G401 (cell line): Measurements from ENCODE around the gene RIMBP3B. TPM values are rescaled to one million over a fixed set of nuclear protein-coding genes. Genes with fewer than 3 reads are reported as not detected.
"Not testable (repeated sequence)": the region's sequence is repeated elsewhere in the genome, so short reads cannot be mapped to it uniquely, and the experiment has no call there.

Experiments
- DNase-seq: peaks from one replicate; pipeline ENCODE4 v3.0.0-alpha.2; 2015; ENCODE audit warnings: low spot score
- in situ Hi-C: cut with HindIII; loops from 2 replicates; pipeline ENCODE4 v1.10.0; 2016; ENCODE audit warnings: low sequenced_read_pairs, mixed read lengths
- total RNA-seq: library from RNA; depleted of rRNA; stranded (reverse); fragments of >200 nt; shearing (Covaris generic); gene quantifications from 2 replicates; pipeline ENCODE4 v1.2.3, GENCODE V29; 2014; rRNA removed

RIMBP3B gene
- total RNA-seq, 1 experiment from 2014 or later, result 0.34 TPM

GRCh38 chr22:21407139-21407538 is 23.6 kb downstream of the RIMBP3B start:
- in situ Hi-C loops, DNase-seq: not testable (repeated sequence)

GRCh38 chr22:21407792-21408191 is 24.2 kb downstream of the RIMBP3B start:
- DNase-seq, in situ Hi-C loops: not testable (repeated sequence)

GRCh38 chr22:21416375-21416774 is 32.8 kb downstream of the RIMBP3B start:
- DNase-seq, in situ Hi-C loops: not testable (repeated sequence)

GRCh38 chr22:21417227-21417746 is 33.7 kb downstream of the RIMBP3B start, which contains the start of gene HIC2:
Gene HIC2, plus strand, starts transcription at chr22:21417371. Its CDS starts 25,461 bp downstream, at chr22:21442832.
- in situ Hi-C loops, DNase-seq: not testable (repeated sequence)

GRCh38 chr22:21417853-21418252 is 34.3 kb downstream of the RIMBP3B start:
- DNase-seq, in situ Hi-C loops: not testable (repeated sequence)

GRCh38 chr22:21418974-21419638 is 35.6 kb downstream of the RIMBP3B start:
- in situ Hi-C loops, DNase-seq: not testable (repeated sequence)

- in situ Hi-C loops, DNase-seq: not testable (repeated sequence)
Measured at GRCh38 chr22:21420180-21420763, 36.7 kb downstream of the RIMBP3B start.

GRCh38 chr22:21424084-21424709 is 40.6 kb downstream of the RIMBP3B start:
- DNase-seq, in situ Hi-C loops: not testable (repeated sequence)

- in situ Hi-C loops, DNase-seq: not testable (repeated sequence)
Measured at GRCh38 chr22:21434378-21435233, 51.1 kb downstream of the RIMBP3B start.

- DNase-seq, in situ Hi-C loops: not testable (repeated sequence)
Measured at GRCh38 chr22:21435998-21436810, 52.7 kb downstream of the RIMBP3B start.

GRCh38 chr22:21438013-21438412 is 54.5 kb downstream of the RIMBP3B start:
- in situ Hi-C loops, result not testable (repeated sequence)

More at GRCh38 chr22:21438013-21438412, 54.5 kb downstream of the RIMBP3B start:
- not testable (repeated sequence) for DNase-seq

Other genes starting within 250 kb of the RIMBP3B start
- 16.5 and 18.5 TPM in 2 replicates for gene HIC2, start 33.6 kb downstream of the RIMBP3B start, total RNA-seq
- gene TMEM191C, start 83.6 kb downstream of the RIMBP3B start, total RNA-seq, result 2.0 and 13.5 TPM in 2 replicates
- 0.47 and 0.49 TPM in 2 replicates for gene RIMBP3C, start 167.7 kb downstream of the RIMBP3B start, total RNA-seq
- gene UBE2L3, start 184.0 kb downstream of the RIMBP3B start, total RNA-seq, result 46.6 and 58.0 TPM in 2 replicates
- gene YDJC, start 246.3 kb downstream of the RIMBP3B start, total RNA-seq, result 71.7 and 80.6 TPM in 2 replicates
- not detected in 2 replicates for gene CCDC116, start 249.0 kb downstream of the RIMBP3B start, total RNA-seq